ENCODE results near the gene TMED8.
"Not testable (repeated sequence)": the region's sequence is repeated elsewhere in the genome, so short reads cannot be mapped to it uniquely, and the experiment has no call there.

TMED8 gene

DNA sequence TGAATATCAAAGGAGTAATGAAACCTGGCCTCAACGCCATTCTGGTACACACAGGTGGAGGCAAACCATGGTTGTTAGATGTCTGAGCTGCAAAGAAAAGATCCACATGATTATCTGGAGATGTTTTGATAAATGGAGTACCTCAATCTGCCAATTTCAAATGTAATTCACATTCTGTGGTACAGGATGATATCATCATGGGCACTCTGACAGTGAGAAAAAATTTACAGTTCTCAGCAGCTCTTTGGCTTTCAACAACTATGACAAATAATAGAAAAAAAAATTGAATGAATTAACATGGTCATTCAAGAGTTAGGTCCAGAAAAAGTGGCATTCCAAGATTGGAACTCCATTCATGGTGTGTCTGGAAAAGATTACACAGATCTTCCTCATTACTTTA is 17.3 kb downstream of the TMED8 start:
- DNase-seq, result no peak

GRCh38 chr14:77356899-77357298 is 20.0 kb downstream of the TMED8 start:
- no peak for DNase-seq

GRCh38 chr14:77355811-77356210 is 21.1 kb downstream of the TMED8 start:
- DNase-seq, result no peak

GRCh38 chr14:77353469-77354141 is 23.3 kb downstream of the TMED8 start:
- DNase-seq, result no peak

- DNase-seq, result peak; percentile 3
These were observed 29.1 kb downstream of the TMED8 start for GRCh38 chr14:77347751-77348150.

- no peak for DNase-seq
These were observed 30.4 kb downstream of the TMED8 start for GRCh38 chr14:77346495-77346894.

DNA sequence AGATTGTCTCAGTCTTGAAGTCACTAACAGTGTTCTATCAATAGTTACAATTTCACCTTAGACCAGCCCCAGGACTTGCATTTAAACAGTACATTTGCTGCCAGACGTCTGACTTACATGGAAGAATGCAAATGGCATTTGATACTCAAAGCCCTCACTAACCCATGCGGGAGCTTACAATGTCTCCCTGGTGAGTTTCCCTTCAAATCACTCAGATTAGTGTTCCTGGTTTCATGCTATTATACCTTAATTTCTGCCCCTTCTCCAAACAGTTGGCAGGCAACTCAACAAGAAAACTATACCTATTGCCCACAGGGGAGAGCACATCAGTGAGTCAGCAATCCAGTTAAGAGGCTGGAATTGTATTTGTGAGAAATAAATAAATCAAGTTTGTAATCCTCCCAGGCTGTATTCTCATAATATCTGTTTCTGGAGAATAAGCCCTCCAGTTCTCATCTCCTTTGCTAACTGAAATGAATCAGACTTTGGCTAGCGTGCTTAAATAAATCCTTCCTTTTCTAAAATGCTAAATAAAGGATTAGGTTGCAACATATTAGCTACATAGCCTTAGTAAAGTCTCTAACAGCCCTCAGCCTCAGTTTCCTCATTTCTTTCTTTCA is 32.4 kb downstream of the TMED8 start:
- DNase-seq, result peak; percentile 51

GRCh38 chr14:77343662-77344061 is 33.2 kb downstream of the TMED8 start:
- no peak for DNase-seq

DNA sequence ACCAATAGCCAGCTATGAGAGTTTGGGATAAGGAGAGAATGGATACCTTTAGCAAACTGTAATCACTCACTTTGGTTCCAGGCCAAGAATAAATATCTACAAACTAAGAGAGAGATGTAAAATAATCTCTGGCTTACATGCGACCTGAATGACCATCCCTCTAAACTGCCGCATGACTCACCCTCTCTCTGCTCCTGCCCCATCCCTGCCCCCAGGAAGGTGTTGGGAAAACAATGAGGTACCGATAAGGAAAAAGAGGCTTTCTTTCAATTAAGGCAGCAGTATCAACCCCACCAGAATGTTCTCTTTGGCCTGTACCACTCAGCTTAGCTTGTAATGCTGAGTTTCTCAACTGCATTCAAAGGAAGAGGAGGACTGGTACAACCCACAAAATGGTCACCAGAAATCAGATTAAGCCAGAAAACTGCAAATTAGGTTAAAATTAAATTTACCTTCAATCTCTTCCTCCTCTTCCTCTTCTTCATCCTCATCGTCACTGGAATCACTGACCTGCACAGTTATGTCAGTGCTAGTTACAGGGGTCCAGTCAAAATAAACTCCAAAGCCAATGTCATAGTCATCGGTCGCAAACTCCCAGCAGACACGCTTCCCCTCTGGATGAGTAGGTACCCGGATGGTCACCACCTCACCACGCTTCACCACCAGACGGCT is 34.0 kb downstream of the TMED8 start:
- DNase-seq, result peak; percentile 3

DNA sequence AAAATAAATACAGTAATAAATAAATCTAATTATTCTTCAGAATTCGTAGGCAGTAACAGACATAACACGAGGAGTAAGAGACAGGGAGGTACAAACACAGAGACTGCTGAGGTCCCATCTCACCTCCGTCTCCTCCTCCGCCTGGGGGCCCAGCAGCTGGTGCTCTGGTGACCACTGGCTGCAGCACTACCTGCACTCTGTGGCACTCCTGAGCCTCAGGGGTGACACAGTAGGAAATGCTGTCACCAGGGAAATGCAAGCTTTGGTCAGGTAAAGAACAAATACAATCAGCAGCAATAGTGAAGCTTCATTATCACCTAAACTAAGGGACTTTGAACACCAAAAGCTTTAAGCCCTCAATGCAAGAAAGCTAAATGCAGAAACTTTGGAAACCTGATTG is 36.5 kb downstream of the TMED8 start:
- no peak for DNase-seq

DNA sequence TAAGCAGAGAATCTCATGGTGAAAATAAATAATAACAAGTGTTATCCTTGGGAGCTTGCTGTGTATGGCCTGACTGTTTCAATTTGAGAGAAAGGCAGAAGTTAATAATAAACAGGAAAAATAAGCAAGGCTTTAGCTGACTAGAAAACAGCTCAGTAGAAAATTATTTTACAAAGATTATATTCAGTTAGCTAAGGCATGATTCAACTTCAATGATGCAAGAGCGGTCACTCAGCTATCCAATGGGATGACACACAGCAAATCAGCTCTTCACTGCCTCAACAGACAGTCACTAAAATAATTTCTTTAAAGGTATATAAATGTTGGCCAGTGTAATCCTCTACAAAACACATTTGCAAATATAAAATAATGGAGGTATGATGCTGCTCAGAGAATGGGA is 37.5 kb downstream of the TMED8 start:
- DNase-seq, result peak; percentile 48

DNA sequence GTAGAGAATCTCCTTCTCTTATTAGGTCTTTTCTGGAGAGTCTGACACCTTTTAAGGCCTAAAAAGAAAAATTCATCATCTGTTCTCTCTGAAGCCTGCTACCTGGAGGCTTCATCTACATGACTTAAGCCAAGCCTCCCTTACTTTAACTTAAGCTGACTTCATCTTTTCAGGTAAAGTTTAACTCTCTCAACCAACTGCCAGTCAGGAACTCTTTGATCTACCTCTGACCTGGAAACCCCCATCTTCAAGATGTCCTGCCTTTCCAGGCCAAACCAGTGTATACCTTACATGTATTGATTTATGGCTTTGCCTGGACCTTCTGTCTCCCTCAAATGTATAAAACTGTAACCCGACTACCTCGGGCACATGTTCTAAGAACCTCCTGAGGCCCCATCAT is 38.6 kb downstream of the TMED8 start:
- no peak for DNase-seq

- DNase-seq, result no peak
These were observed 39.0 kb downstream of the TMED8 start for GRCh38 chr14:77337880-77338279.

- not testable (repeated sequence) for DNase-seq
These were observed 39.6 kb downstream of the TMED8 start for GRCh38 chr14:77337255-77337654.

DNA sequence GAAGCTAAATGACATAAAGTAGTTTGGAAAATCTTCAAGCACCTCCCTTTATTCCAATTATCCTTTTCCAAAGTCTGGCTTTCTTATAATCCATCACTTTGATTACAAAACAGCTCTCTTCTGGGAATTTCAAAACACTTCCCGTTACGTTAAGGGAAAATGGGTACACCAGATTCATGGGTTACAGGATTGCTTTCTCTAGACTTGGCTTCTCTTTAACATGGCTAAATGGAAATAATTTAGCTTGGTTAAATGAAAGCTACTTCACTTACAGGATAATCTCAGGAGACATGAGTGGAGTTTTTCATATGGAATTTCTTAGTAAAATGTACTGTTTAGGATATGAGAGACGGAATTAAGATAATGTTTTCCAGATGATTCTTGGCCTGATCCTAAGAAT is 41.3 kb downstream of the TMED8 start:
- DNase-seq, result no peak

DNA sequence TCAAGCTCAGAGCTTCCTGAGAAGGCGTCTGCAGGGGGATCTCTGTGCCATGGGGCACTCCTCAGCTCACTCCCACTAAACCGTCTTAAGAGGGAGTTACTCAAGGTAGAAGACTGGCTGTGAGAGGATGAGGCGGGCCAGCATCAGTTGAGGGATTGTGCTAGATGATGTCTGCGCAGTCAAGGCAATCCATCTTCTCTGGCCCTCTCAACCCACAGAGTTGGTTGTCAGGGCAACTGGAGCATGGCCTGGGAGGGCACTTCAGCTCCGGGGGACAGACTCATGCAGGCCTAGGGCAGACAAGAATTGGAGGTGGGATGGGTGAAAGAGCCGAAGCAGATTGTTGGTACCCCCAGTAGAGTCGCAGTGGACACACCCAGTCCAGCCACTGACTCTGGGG is 47.0 kb downstream of the TMED8 start:
- DNase-seq, result no peak

- DNase-seq, result no peak
These were observed 49.8 kb downstream of the TMED8 start for GRCh38 chr14:77327111-77327510.

DNA sequence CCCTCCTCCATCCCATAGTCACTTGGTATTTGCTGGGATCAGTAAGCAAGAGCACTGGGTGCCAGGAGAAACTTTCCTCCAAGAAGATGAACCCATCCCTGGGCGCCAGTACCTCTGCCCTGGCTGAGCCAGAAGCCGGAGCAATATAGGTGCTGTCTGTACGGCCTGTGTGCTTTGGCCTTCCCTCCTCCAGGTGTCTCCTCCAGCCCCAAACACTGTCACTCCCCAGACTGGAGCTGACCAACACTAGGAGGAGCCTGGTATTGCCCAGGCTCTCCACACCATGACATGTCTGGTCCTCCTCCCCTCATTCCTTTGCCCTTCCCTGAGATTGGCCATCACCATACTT is 51.2 kb downstream of the TMED8 start:
- DNase-seq, result no peak

- DNase-seq, result no peak
These were observed 51.8 kb downstream of the TMED8 start for GRCh38 chr14:77324816-77325745.

GRCh38 chr14:77324289-77324688 is 52.6 kb downstream of the TMED8 start:
- DNase-seq, result no peak

- DNase-seq, result no peak
These were observed 53.3 kb downstream of the TMED8 start for GRCh38 chr14:77323571-77323970.

DNA sequence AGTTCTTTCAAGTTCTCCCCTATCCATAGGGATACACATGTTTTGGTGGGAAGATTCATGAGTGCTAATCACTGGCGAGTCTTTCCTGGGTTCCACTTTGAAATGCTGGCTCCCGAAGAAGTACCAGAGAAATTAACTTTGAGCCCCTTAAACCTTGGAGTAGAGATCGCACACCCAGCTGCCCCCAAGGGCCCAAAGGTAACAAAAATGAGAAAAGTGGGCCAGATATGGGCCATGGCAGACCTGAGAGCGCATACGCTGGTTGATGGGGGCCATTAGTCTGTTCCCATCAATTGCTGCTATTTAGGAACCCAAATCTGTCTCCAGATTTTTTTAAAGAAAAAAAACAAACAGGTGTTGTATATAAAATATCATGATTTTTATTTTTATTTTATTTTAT is 53.9 kb downstream of the TMED8 start:
- DNase-seq, result no peak

GRCh38 chr14:77322250-77322902 is 54.5 kb downstream of the TMED8 start:
- DNase-seq, result no peak
